Lung (tissue), 16 donors: ENCODE data around the gene GAL3ST1. TPM values are rescaled to one million over a fixed set of nuclear protein-coding genes. Genes with fewer than 3 reads are reported as not detected.
"Not testable (repeated sequence)": the region's sequence is repeated elsewhere in the genome, so short reads cannot be mapped to it uniquely, and the experiment has no call there.

Experiments
- ATAC-seq: fragments of 200-7000 bp; cut with Tn5 transposase; one replicate; pipeline ENCODE4 v1.9.1; 2020; ENCODE audit warnings: moderate number of reproducible peaks; ENCODE audit not compliant: insufficient read depth, low FRiP score
- DNase-seq, 3 donors: peaks; one replicate each; pipeline ENCODE4 v3.0.0-alpha.2; 2013 to 2017
- H3K27ac ChIP-seq, 2 donors: one replicate each; pipeline ENCODE4 v1.5.1; 2013; ENCODE audit warnings: mild to moderate bottlenecking in 2 of 2, moderate library complexity in 2 of 2, control low read depth in 1 of 2, inconsistent platforms in 1 of 2, low read depth in 1 of 2, low read length in 1 of 2
- H3K27me3 ChIP-seq, 3 donors: one replicate each; pipeline ENCODE4 v1.5.1; 2013; ENCODE audit warnings: low read length in 2 of 3; ENCODE audit not compliant: control insufficient read depth in 3 of 3, insufficient read depth in 3 of 3
- H3K36me3 ChIP-seq, 4 donors: one replicate each; pipeline ENCODE4 v1.5.1; 2013; ENCODE audit warnings: low read length in 4 of 4, mild to moderate bottlenecking in 1 of 4, moderate library complexity in 1 of 4; ENCODE audit not compliant: control insufficient read depth in 4 of 4, insufficient read depth in 4 of 4
- H3K4me1 ChIP-seq, 5 donors: one replicate each; pipeline ENCODE4 v1.5.1; 2013; ENCODE audit warnings: low read length in 5 of 5, mild to moderate bottlenecking in 2 of 5, moderate library complexity in 1 of 5; ENCODE audit not compliant: control insufficient read depth in 5 of 5, insufficient read depth in 5 of 5
- H3K4me3 ChIP-seq: one replicate; pipeline ENCODE4 v1.5.1; 2013; ENCODE audit warnings: mild to moderate bottlenecking, control low read depth, moderate library complexity
- H3K9ac ChIP-seq, 2 donors: one replicate each; pipeline ENCODE4 v1.5.1; 2013; ENCODE audit warnings: low read length in 2 of 2, control low read depth in 1 of 2; ENCODE audit not compliant: insufficient read depth in 1 of 2
- H3K9me3 ChIP-seq, 4 donors: one replicate each; pipeline ENCODE4 v1.5.1; 2013; ENCODE audit warnings: low read length in 3 of 4, mild to moderate bottlenecking in 1 of 4, moderate library complexity in 1 of 4; ENCODE audit not compliant: control insufficient read depth in 4 of 4, insufficient read depth in 3 of 4
- CTCF ChIP-seq: IDR thresholded peaks from 2 replicates; pipeline ENCODE4 v1.5.1; 2012; ENCODE audit warnings: mild to moderate bottlenecking; ENCODE audit errors: control extremely low read depth, extremely low read depth
- WGBS, 2 donors: extraction: QIAGEN DNeasy Blood & Tissue Kit; methylation state at CpG; one replicate each; pipeline ENCODE4 v1.1.7; 2013; 5-methylcytosine and 5-hydroxymethylcytosine counted together
- long read RNA-seq, 5 donors: transcript quantifications; one replicate each; lab custom pipeline, GENCODE V29; 2026
- polyA plus RNA-seq, 2 donors: library from polyadenylated mRNA; stranded (reverse); fragments of 200-250 nt; gene quantifications; one replicate each; pipeline ENCODE4 v1.2.1, GENCODE V29; 2013
- total RNA-seq, 2 donors: library from RNA; depleted of rRNA in 1 of 2; stranded (reverse); fragments of >200 nt in 1 of 2; gene quantifications; one replicate each; pipeline ENCODE4 v1.2.1, GENCODE V29; 2014 to 2021
- donor health status: control.
- donor health status: control.
- donor health status: Bipolar disorder and iron deficiency.
- donor health status: healthy.
- donor health status: DM: yes; HTN: yes; CAD: no.

GAL3ST1 gene
- total RNA-seq: 1 to 10 TPM; 3.5 to 4.0 TPM
- polyA plus RNA-seq: 1 to 10 TPM in 1 of 2 donors, under 1 TPM in 1; 0.72 to 3.3 TPM
- long read RNA-seq, donor 1, partial matches to known transcripts: 0 of 2 reads
- long read RNA-seq, donor 1, other reads (novel, unspliced or antisense): 0 of 2 reads
- long read RNA-seq, donor 2, partial matches to known transcripts: 0 of 2 reads
- long read RNA-seq, donor 2, other reads (novel, unspliced or antisense): 0 of 2 reads
- long read RNA-seq, donor 3, partial matches to known transcripts: 0 of 1 reads
- long read RNA-seq, donor 3, other reads (novel, unspliced or antisense): 0 of 1 reads
- long read RNA-seq, donor 4: 0 reads
- long read RNA-seq, donor 5, partial matches to known transcripts: 0 of 8 reads
- long read RNA-seq, donor 5, other reads (novel, unspliced or antisense): 0 of 8 reads

- H3K27ac ChIP-seq: peak within 1 kb of the TSS in 1 of 2 donors; percentile 52
Observed at GRCh38 chr22:30574095-30574981, at the start of gene GAL3ST1. TSS of gene GAL3ST1 (minus strand) at chr22:30574665. CDS start at chr22:30557392, 17,273 bp downstream.

GRCh38 chr22:30619909-30620308 is 45.4 kb upstream of the GAL3ST1 start:
- not testable (repeated sequence) for H3K4me3 ChIP-seq, H3K27me3 ChIP-seq, H3K4me1 ChIP-seq, DNase-seq, H3K27ac ChIP-seq, ATAC-seq, H3K9ac ChIP-seq, H3K9me3 ChIP-seq
- WGBS, 2 donors: 85 to 94% methylated on average over 6 of the region's 6 CpGs
- H3K36me3 ChIP-seq: peaks cover 0 to 14% (median 5%) of the 10 kb centered on the region in 4 donors

More at GRCh38 chr22:30574095-30574981, at the start of gene GAL3ST1:
- no peak within 1 kb of the TSS for H3K9ac ChIP-seq
- no peaks in the 10 kb centered on the region for H3K27me3 ChIP-seq
- no peaks in the 10 kb centered on the region for H3K9me3 ChIP-seq
- 8 to 17% methylated on average over 36 to 75 of the region's 75 CpGs for WGBS, 2 donors
- ATAC-seq (peak; percentile 23), DNase-seq (peak; percentile 13 to 45 (median 42))
- no peak for TF ChIP-seq CTCF
- peaks cover 8 to 33% (median 23%) of the 10 kb centered on the region in 4 donors for H3K36me3 ChIP-seq
- H3K4me3 ChIP-seq: no peak within 1 kb of the TSS
- peaks cover 0 to 11% (median 3%) of the 10 kb centered on the region in 5 donors for H3K4me1 ChIP-seq

- Histone ChIP-seq H3K27ac (no peak overlapping the region), H3K4me1 (no peaks in the 10 kb centered on the region), H3K4me3 (no peak overlapping the region), H3K9me3 (no peaks in the 10 kb centered on the region), H3K36me3 (peaks cover under 1 to 18% (median 7%) of the 10 kb centered on the region in 4 donors), H3K9ac (no peak overlapping the region), H3K27me3 (no peaks in the 10 kb centered on the region)
- no peak for ATAC-seq
- 80 to 85% methylated on average over 6 of the region's 6 CpGs for WGBS, 2 donors
- TF ChIP-seq CTCF: no peak
- DNase-seq: no peak
Observed at GRCh38 chr22:30617819-30618218, 43.4 kb upstream of the GAL3ST1 start.

GRCh38 chr22:30615543-30615954 is 41.1 kb upstream of the GAL3ST1 start:
- Histone ChIP-seq H3K27me3 (no peaks in the 10 kb centered on the region), H3K4me3 (no peak overlapping the region), H3K4me1 (no peaks in the 10 kb centered on the region), H3K36me3 (peaks cover 2 to 25% (median 9%) of the 10 kb centered on the region in 4 donors), H3K9ac (no peak overlapping the region), H3K27ac (no peak overlapping the region), H3K9me3 (no peaks in the 10 kb centered on the region)
- DNase-seq: no peak
- 51 to 74% methylated on average over 7 of the region's 7 CpGs for WGBS, 2 donors
- TF ChIP-seq CTCF: no peak
- no peak for ATAC-seq
